ENCODE data around the gene ZNF597.

ZNF597 gene

DNA sequence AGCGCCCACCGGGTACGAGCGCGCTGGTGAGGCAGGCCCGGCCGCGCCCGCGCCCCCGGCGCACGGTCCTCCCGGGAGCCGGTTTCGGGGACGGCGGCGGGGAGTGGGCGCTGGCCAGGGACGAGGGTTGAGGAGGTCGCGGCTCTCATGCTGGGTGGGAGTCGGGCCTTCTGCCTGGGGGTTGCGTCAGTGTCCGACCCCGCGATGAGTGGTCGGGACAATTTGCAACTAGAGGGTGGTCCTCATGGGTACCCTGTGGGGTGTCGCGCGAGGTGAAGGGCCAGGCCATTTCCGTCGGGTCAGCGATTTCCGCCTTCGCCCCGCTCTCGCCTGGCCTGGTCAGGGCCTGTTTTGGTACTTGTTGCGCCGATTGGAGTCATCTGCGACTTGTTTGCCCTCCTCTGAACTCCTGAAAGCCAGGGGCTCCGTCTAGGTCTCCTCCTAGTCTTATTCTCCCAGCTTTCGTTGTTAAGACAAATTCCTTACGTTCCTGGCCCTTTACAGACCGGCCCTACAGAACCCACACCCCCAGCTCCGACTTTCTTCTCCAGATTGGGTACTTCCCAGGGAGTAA lies 15.1 kb upstream of the ZNF597 start:
- no peak for DNase-seq (ENCODE audit: insufficient read length, low spot score)
- FAIRE-seq: no peak
- TF ChIP-seq, protein P1, sequence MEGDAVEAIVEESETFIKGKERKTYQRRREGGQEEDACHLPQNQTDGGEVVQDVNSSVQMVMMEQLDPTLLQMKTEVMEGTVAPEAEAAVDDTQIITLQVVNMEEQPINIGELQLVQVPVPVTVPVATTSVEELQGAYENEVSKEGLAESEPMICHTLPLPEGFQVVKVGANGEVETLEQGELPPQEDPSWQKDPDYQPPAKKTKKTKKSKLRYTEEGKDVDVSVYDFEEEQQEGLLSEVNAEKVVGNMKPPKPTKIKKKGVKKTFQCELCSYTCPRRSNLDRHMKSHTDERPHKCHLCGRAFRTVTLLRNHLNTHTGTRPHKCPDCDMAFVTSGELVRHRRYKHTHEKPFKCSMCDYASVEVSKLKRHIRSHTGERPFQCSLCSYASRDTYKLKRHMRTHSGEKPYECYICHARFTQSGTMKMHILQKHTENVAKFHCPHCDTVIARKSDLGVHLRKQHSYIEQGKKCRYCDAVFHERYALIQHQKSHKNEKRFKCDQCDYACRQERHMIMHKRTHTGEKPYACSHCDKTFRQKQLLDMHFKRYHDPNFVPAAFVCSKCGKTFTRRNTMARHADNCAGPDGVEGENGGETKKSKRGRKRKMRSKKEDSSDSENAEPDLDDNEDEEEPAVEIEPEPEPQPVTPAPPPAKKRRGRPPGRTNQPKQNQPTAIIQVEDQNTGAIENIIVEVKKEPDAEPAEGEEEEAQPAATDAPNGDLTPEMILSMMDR (IDR thresholded peaks at IDR 0.05; ENCODE audit: insufficient read depth, missing control alignments): no peak

DNA sequence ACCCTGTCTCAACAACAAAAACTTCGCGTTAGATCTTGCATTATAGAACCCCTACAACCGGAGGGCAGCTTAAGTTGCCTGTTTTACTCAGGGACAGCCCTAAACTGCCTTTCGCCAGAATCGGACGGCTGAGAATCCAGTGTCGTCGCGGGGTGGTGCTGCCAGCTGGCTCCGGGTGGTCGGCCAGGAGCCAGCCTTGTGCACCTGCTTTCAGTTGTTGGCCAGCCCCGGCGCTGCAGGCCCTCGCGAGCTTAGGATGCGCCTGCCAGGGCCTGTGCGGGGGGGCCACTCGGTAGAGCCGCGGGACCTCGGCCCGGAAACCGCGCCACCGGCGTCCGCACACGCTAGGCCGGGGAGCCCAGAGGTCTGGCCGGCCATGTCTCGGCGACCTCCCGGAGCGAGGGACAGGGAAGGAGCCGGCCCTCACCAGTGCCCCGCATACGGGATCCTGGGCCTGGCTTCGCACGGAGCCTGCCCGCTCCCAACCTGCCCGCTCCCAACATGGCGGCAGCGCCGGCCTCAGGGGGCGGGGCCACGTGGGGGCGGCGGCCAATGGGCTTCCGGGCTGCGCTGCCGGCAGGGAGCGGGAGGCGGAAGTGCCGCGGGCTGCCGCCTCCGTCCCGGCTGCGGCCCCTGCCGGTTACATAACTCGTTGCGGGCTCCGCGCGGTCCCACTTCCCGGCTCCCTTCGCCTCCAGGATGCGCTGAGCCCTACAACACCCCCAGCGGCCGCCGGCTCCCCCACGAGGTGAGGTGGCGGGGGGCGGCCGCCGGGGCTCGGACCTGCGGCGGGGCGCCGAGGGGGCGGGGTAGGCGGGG lies 14.3 kb upstream of the ZNF597 start:
- FAIRE-seq (no peak), DNase-seq (ENCODE audit: insufficient read length, low spot score) (peak; percentile 97)
- TF ChIP-seq, protein P1 (IDR thresholded peaks at IDR 0.05; ENCODE audit: insufficient read depth, missing control alignments): peak; percentile 38

DNA sequence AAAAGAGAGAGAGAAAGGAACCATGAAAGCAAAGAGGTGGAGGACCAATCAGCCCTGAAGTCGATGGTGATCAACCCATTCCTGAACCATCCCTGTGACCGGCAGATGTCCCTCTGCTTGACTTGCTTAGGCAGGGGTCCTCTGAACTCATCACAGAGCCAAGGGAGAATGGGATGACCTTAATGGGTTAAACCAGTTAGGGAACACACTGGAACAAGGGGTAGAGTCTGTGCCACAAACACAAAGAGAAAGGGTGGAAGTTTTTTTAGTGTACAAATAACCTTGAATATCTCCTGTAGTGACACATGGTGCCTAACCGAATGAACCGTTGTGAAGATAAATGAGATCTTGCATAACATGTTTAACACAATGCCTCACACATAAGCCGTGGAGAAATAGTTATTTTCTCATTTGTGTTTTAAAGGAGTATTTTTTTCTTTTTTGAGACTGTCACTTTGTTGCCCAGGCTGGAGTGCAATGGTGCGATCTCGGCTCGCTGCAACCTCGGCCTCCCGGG lies 11.4 kb upstream of the ZNF597 start:
- FAIRE-seq (no peak), DNase-seq (ENCODE audit: insufficient read length, low spot score) (no peak)
- TF ChIP-seq, protein P1 (IDR thresholded peaks at IDR 0.05; ENCODE audit: insufficient read depth, missing control alignments): no peak

DNA sequence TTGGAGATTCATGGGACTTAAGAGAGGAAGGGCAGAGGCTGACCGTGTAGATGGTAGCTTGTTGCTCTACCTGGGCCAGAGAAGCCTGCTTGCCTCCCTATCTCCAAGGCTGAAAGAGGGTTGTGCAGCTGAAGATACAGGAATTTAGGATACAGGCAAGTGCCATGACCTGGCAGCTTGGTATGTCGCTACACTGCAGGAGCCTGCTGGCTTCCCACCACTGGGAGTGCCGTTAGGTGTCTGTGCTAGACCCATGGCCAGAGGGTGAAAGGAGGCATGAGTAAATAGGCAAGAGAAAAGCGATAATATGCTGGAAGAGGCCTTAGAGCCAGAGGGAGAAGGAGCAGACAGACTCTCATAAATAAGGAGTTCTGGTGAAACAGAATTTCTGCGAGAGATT lies 10.8 kb upstream of the ZNF597 start:
- DNase-seq (ENCODE audit: insufficient read length, low spot score) (no peak), FAIRE-seq (no peak)

DNA sequence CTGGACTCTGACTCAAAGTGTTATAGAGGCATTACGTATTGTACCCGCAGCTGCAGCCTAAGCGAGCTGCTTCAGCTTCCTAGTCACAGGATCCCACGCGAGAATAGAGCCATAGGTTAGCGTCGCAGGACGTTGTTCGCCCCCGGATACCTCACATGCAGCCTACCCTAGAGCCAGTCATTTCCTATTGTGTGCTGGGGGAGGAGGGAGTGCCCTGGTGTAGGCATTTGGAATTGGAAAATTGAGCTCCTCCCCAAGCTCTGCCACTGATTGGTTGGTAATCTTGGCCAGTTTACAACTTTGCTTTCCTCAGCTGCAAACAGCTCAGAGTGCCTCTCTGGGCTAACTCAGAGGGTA lies 706 bp upstream of the ZNF597 start:
- FAIRE-seq (no peak), DNase-seq (ENCODE audit: insufficient read length, low spot score) (no peak)
- TF ChIP-seq, protein P1 (IDR thresholded peaks at IDR 0.05; ENCODE audit: insufficient read depth, missing control alignments): no peak

More for the DNA sequence above, 10.8 kb upstream of the ZNF597 start:
- TF ChIP-seq, protein P1 (IDR thresholded peaks at IDR 0.05; ENCODE audit: insufficient read depth, missing control alignments): no peak

DNA sequence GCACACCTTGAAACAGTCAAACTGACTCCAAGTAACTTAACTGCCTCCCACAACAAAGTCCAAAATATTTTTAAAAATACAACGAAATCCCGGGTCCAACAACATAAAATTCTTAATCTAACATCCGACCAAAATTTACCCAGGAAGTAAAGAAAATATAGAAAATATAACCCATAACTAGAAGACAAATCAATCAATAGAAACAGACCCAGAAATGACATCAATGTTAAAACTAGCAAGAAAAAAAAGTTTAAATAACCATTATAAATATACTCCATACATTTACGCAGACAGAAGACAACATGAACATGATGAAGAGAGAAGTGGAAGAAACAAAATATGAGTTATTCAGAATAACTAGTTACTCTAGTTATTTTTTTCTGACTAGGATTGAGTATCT lies 3.7 kb downstream of the ZNF597 start:
- TF ChIP-seq, protein P1 (IDR thresholded peaks at IDR 0.05; ENCODE audit: insufficient read depth, missing control alignments): no peak
- no peak for FAIRE-seq
- no peak for DNase-seq (ENCODE audit: insufficient read length, low spot score)

DNA sequence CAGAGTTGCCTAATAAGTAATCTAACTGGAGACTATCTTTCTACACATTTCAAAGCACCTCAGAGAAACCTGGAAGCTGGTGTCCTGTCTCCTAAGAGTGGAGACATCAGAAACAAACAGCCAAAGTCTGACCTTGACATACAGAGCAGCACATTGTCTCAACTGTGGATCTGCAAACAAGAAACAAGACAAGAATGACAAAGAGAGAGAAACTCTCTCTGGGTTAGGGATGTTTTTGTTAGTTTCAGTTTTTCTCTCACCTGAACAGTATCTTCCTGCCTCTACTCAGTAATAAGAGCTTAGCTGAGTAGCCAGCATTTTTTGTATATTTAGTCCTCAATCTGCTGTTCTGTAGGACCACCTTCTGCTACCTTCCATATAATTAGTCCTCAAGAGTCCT lies 8.9 kb downstream of the ZNF597 start:
- FAIRE-seq (no peak), DNase-seq (ENCODE audit: insufficient read length, low spot score) (no peak)
- TF ChIP-seq, protein P1 (IDR thresholded peaks at IDR 0.05; ENCODE audit: insufficient read depth, missing control alignments): no peak
